MV-4-11 (cell line): ENCODE data around the gene PCBD2.
A peak's percentile ranks its signal among the peaks of the same experiment; 100 is the strongest.
"Not testable (repeated sequence)": the region's sequence is repeated elsewhere in the genome, so short reads cannot be mapped to it uniquely, and the experiment has no call there.

Source experiments
- DNase-seq: peaks from one replicate; lab custom pipeline; 2025; lab: John Stamatoyannopoulos, UW

The PCBD2 gene

GRCh38 chr5:134906811-134907210, 1.9 kb downstream of the PCBD2 start:
- DNase-seq = no peak

- not testable (repeated sequence) for DNase-seq
Observed at GRCh38 chr5:134910752-134911151, 5.8 kb downstream of the PCBD2 start.

- no peak for DNase-seq
Observed at GRCh38 chr5:134911285-134912206, 6.6 kb downstream of the PCBD2 start.

- DNase-seq = no peak
Observed at GRCh38 chr5:134913254-134913653, 8.3 kb downstream of the PCBD2 start.

- DNase-seq = no peak
Observed at GRCh38 chr5:134913795-134914194, 8.9 kb downstream of the PCBD2 start.

GRCh38 chr5:134917070-134917815, 12.3 kb downstream of the PCBD2 start:
- DNase-seq = no peak

GRCh38 chr5:134918861-134919260, 13.9 kb downstream of the PCBD2 start:
- DNase-seq = no peak

- DNase-seq = no peak
Observed at GRCh38 chr5:134920848-134921575, 16.1 kb downstream of the PCBD2 start.

GRCh38 chr5:134932508-134932907, 27.6 kb downstream of the PCBD2 start:
- no peak for DNase-seq

- DNase-seq = no peak
Observed at GRCh38 chr5:134934202-134934601, 29.3 kb downstream of the PCBD2 start.

GRCh38 chr5:134935711-134936602, 31.0 kb downstream of the PCBD2 start:
- DNase-seq = no peak

- no peak for DNase-seq
Observed at GRCh38 chr5:134937526-134937925, 32.6 kb downstream of the PCBD2 start.

- DNase-seq = no peak
Observed at GRCh38 chr5:134938030-134938429, 33.1 kb downstream of the PCBD2 start.

GRCh38 chr5:134939500-134939899, 34.6 kb downstream of the PCBD2 start:
- no peak for DNase-seq

- DNase-seq = no peak
Observed at GRCh38 chr5:134943547-134943946, 38.6 kb downstream of the PCBD2 start.

- peak; percentile 6 for DNase-seq
Observed at GRCh38 chr5:134944630-134945029, 39.7 kb downstream of the PCBD2 start.

GRCh38 chr5:134945041-134945440, 40.1 kb downstream of the PCBD2 start:
- no peak for DNase-seq

GRCh38 chr5:134948911-134949310, 44.0 kb downstream of the PCBD2 start:
- peak; percentile 49 for DNase-seq

- DNase-seq = peak; percentile 49
Observed at GRCh38 chr5:134949316-134949715, 44.4 kb downstream of the PCBD2 start.

- no peak for DNase-seq
Observed at GRCh38 chr5:134957920-134958608, 53.1 kb downstream of the PCBD2 start.

GRCh38 chr5:134958755-134959154, 53.8 kb downstream of the PCBD2 start:
- DNase-seq = no peak
